GM20000 (cell line): ENCODE data around the gene LCORL.

Experiments
- DNase-seq: peaks from one replicate; pipeline ENCODE4 v3.0.0; 2012; ENCODE audit warnings: low spot score
- TF ChIP-seq, protein P1 (sequence below): IDR thresholded peaks from 2 replicates; pipeline ENCODE4 v1.5.1; 2012; ENCODE audit warnings: mild to moderate bottlenecking, control low read depth; ENCODE audit errors: extremely low read depth, missing control alignments

LCORL gene

DNA sequence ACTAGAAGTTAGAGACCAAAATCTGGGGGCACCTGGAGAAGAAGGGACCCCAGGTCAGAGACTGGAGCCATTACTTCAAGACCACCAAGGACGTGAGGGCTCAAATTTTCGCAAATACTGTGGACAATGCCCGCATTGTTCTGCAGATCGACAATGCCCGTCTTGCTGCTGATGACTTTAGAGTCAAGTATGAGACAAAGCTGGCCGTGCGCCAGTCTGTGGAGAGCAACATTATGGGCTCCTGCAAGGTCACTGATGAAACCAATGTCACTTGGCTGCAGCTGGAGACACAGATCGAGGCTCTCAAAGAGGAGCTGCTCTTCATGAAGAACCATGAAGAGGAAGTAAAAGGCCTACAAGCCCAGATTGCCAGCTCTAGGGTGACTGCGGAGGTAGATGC lies 109.5 kb downstream of the LCORL start:
- no peak for DNase-seq
- TF ChIP-seq, protein P1, sequence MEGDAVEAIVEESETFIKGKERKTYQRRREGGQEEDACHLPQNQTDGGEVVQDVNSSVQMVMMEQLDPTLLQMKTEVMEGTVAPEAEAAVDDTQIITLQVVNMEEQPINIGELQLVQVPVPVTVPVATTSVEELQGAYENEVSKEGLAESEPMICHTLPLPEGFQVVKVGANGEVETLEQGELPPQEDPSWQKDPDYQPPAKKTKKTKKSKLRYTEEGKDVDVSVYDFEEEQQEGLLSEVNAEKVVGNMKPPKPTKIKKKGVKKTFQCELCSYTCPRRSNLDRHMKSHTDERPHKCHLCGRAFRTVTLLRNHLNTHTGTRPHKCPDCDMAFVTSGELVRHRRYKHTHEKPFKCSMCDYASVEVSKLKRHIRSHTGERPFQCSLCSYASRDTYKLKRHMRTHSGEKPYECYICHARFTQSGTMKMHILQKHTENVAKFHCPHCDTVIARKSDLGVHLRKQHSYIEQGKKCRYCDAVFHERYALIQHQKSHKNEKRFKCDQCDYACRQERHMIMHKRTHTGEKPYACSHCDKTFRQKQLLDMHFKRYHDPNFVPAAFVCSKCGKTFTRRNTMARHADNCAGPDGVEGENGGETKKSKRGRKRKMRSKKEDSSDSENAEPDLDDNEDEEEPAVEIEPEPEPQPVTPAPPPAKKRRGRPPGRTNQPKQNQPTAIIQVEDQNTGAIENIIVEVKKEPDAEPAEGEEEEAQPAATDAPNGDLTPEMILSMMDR, result no peak

DNA sequence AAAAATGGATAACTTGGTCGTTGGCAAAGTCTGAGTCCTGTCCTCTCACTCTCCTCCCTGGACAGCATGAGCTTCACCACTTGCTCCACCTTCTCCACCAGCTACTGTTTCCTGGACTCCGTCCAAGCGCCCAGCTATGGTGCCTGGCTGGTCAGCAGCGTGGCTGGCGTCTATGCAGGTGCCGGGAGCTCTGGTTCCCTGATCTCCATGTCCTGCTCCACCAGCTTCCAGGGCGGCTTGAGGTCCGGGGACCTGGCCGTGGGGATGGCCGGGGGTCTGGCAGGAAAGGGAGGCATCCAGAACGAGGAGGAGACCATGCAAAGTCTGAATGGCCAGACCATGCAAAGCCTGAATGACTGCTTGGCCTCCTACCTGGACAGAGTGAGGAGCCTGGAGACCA lies 109.9 kb downstream of the LCORL start:
- TF ChIP-seq, protein P1, result no peak
- no peak for DNase-seq

DNA sequence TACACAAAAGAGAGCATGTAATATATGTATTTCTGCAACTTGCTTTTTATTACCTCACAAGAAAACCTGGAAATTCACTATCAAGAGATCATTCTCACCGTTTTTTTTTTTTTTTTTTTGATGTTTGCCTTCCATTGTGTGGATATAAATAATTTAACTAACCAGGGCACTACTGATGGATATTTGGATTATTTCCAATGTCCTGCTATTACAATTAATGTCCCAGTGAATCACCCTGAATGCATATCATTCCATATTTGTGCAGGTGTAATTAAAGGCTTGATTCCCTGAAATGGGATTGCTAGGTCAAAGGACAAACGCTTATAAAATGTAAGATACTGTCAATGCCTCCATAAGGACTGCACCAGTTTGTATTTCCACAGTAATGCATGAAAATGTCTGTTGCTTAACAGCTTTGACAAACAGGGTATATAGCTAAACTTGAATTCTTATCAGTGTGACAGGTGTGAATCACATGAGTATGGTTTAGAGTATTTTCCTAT lies 123.0 kb downstream of the LCORL start:
- no peak for DNase-seq

DNA sequence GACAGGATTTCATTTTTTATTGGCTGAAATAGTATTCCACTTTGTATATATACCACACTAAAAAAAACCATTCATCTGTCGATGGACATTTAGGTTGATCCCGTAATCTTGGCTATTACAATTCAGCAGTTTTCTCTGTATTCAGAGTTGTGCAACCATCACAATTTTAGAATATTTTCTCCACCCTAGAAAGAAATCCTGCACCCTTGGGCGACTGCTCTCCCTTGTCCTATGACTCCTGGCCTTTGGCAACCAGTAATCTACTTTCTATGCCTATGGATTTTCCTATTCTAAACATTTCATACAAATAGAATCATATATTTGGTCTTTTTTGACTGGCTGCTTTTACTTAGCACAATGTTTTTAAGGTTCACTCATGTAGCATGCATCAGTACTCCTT lies 126.1 kb downstream of the LCORL start:
- TF ChIP-seq, protein P1, result no peak
- DNase-seq, result no peak

More for the DNA sequence above, 123.0 kb downstream of the LCORL start:
- TF ChIP-seq, protein P1, result no peak

DNA sequence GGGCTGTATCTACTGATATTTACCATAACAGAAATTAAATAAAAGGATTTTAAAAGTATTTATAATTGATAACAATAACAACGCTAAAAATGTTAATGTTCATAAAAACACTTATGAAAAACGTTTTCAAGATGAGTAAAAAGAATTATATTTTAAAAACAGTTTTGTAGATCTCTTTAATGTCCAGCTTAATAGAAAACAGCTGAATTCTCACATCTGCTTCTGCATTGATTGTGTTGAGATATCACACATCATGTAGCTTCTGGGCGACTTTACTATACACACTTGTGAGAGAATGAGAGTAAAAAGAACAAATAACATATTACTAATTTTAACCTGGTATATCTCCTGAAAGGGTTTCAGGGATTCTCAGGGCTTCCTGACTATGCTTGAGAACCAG lies 127.1 kb downstream of the LCORL start:
- DNase-seq, result no peak
- TF ChIP-seq, protein P1, result no peak

DNA sequence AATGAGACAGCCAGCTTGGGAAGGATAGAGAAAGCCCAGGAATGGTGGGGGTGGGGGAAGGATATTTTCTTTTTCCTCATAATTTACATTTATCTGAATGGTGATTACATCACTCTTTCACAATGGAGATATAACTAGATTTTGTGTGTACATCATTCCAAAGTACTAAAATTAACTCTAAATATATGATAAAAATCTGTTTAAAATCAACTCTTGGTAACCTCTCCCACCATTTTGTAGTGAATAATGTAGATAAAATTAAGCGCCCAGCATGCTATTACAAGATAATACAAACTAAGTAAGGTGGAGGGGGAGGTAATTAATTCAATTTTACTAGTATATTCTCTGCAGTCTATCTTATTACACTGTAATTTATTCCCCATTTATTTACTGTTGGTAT lies 131.9 kb downstream of the LCORL start:
- TF ChIP-seq, protein P1, result no peak
- DNase-seq, result no peak

DNA sequence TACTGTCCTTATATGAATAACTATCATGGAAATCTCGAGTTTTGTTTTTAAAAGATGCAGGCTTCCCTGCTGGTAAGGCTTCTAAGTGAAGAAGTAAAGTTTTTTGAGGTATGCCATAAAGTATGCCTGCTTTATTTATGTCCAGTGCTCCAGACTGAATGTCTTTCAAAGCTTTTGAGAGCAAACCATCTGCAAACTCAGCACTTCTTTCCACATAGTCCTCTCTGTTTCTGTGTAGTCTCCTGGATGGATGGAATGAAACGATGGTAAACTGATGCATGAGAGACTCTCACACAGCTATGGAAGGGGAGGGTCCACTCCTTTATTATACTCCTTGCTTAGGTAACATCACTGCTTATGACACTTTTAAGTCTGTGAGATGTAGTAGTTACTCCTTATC lies 137.0 kb downstream of the LCORL start:
- TF ChIP-seq, protein P1, result no peak
- DNase-seq, result no peak

DNA sequence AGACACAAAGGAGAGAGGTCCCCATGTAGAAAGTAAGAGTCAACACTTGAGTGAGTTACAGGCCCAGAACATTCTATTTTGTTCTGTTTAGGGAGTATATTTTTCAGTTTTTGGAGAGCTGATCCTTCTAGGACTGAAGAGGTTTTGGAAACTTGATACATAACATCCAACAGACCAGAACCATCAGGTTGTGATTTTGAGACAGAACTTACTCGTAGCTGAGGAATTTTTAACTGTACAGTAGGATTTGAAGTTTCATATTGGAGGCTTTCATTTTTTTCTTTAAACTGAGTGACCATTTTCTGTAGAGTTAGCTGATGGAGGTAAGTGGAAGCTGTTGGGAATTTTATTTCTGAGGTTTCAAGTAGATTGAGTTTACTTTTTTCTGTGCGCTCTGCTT lies 137.5 kb downstream of the LCORL start:
- TF ChIP-seq, protein P1, result no peak
- no peak for DNase-seq
